Measurements from ENCODE around the gene DPYD. TPM values are rescaled to one million over a fixed set of nuclear protein-coding genes. Genes with fewer than 3 reads are reported as not detected.

The DPYD gene
- total RNA-seq, 4 donors from 2014 or later = 30.9 to 66.6 (median 48.2) TPM

- H3K36me3 ChIP-seq = no peaks in the 10 kb centered on the region
- no peak overlapping the region for H3K27ac ChIP-seq
- H3K27me3 ChIP-seq = no peaks in the 10 kb centered on the region
- no peaks in the 10 kb centered on the region for H3K4me1 ChIP-seq
- no peaks in the 10 kb centered on the region for H3K9me3 ChIP-seq
- no peak overlapping the region for H3K4me3 ChIP-seq
- intact Hi-C loops (cut with DNase I; ENCODE audit: low total_unique reads) = no loop called here
- no peak for DNase-seq
- TF ChIP-seq, protein P1, sequence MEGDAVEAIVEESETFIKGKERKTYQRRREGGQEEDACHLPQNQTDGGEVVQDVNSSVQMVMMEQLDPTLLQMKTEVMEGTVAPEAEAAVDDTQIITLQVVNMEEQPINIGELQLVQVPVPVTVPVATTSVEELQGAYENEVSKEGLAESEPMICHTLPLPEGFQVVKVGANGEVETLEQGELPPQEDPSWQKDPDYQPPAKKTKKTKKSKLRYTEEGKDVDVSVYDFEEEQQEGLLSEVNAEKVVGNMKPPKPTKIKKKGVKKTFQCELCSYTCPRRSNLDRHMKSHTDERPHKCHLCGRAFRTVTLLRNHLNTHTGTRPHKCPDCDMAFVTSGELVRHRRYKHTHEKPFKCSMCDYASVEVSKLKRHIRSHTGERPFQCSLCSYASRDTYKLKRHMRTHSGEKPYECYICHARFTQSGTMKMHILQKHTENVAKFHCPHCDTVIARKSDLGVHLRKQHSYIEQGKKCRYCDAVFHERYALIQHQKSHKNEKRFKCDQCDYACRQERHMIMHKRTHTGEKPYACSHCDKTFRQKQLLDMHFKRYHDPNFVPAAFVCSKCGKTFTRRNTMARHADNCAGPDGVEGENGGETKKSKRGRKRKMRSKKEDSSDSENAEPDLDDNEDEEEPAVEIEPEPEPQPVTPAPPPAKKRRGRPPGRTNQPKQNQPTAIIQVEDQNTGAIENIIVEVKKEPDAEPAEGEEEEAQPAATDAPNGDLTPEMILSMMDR (IDR thresholded peaks at IDR 0.05) = no peak
- no peak for TF ChIP-seq POLR2A (IDR thresholded peaks at IDR 0.05)
These were observed 667.9 kb downstream of the DPYD start for GRCh38 chr1:97252925-97253324.

- TF ChIP-seq, protein P1 (IDR thresholded peaks at IDR 0.05) = no peak
- TF ChIP-seq POLR2A (IDR thresholded peaks at IDR 0.05) = no peak
- no peak for DNase-seq
These were observed 668.8 kb downstream of the DPYD start for GRCh38 chr1:97252076-97252475.

DNA sequence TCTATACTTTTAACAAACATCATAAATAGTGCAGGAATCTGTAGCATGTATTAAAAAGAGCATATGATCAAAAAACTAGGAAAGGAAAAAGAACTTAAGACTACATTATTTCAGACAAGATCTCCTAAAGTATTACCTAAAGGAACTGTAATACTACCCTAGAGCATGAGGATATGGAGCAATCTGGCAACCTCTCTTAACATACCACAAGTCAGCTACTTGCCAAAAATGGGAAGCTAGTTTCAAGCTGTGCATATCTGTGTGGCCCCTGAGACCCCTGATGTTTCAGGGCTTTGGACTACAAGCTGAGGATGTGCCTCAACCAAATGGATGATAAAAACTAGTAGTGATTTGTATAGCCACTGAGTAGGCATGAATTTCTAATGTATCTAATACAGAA is 673.6 kb downstream of the DPYD start:
- intact Hi-C loops (cut with DNase I; ENCODE audit: low total_unique reads) = no loop called here

More at GRCh38 chr1:97252076-97252475, 668.8 kb downstream of the DPYD start:
- H3K27me3 ChIP-seq = no peaks in the 10 kb centered on the region
- intact Hi-C loops (cut with DNase I; ENCODE audit: low total_unique reads) = no loop called here
- no peaks in the 10 kb centered on the region for H3K36me3 ChIP-seq
- H3K4me1 ChIP-seq = no peaks in the 10 kb centered on the region
- H3K9me3 ChIP-seq = no peaks in the 10 kb centered on the region
- H3K27ac ChIP-seq = no peak overlapping the region
- H3K4me3 ChIP-seq = no peak overlapping the region

GRCh38 chr1:97245682-97246081 is 675.2 kb downstream of the DPYD start:
- no peak overlapping the region for H3K4me3 ChIP-seq
- no peak for DNase-seq
- H3K4me1 ChIP-seq = no peaks in the 10 kb centered on the region
- H3K9me3 ChIP-seq = no peaks in the 10 kb centered on the region
- no peaks in the 10 kb centered on the region for H3K27me3 ChIP-seq
- intact Hi-C loops (cut with DNase I; ENCODE audit: low total_unique reads) = no loop called here
- no peak for TF ChIP-seq POLR2A (IDR thresholded peaks at IDR 0.05)
- TF ChIP-seq, protein P1 (IDR thresholded peaks at IDR 0.05) = no peak
- no peak overlapping the region for H3K27ac ChIP-seq
- no peaks in the 10 kb centered on the region for H3K36me3 ChIP-seq

More for the DNA sequence above, 673.6 kb downstream of the DPYD start:
- Histone ChIP-seq H3K27ac (no peak overlapping the region), H3K27me3 (no peaks in the 10 kb centered on the region), H3K36me3 (no peaks in the 10 kb centered on the region), H3K9me3 (no peaks in the 10 kb centered on the region), H3K4me3 (no peak overlapping the region), H3K4me1 (no peaks in the 10 kb centered on the region)
- TF ChIP-seq POLR2A (IDR thresholded peaks at IDR 0.05) = no peak
- no peak for DNase-seq

- H3K27me3 ChIP-seq = no peaks in the 10 kb centered on the region
- H3K4me3 ChIP-seq = no peak overlapping the region
- intact Hi-C loops (cut with DNase I; ENCODE audit: low total_unique reads) = no loop called here
- H3K4me1 ChIP-seq = no peaks in the 10 kb centered on the region
- no peak overlapping the region for H3K27ac ChIP-seq
- TF ChIP-seq POLR2A (IDR thresholded peaks at IDR 0.05) = no peak
- TF ChIP-seq, protein P1 (IDR thresholded peaks at IDR 0.05) = no peak
- no peak for DNase-seq
- no peaks in the 10 kb centered on the region for H3K9me3 ChIP-seq
- H3K36me3 ChIP-seq = no peaks in the 10 kb centered on the region
These were observed 675.8 kb downstream of the DPYD start for GRCh38 chr1:97245026-97245425.

DNA sequence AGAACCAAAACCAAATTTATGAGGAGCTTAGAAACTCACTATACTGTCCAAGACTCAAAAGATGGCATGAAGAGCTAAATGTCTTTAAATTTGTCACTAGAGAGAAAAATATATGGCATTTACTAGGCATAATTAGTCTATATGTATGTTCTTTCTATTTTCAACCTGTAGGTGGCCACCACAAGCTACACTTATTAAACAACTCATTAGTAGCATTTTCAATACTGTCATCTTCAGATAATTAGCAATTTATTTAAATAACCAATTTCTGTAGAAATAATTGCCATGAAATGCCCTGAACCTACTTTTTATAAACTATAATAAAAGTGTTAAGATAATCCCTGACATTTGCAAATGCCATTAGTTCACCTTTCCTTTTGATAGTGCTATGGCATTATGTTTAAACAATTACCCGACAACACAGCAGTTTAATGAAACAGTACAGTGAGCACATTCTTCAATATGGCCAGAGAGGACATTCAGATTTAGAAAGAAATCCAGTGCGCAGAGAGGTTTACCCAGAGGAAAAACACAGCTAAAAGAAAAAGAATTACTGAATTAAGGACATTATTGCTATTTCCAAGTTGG is 676.8 kb downstream of the DPYD start:
- no peaks in the 10 kb centered on the region for H3K9me3 ChIP-seq
- no peak overlapping the region for H3K27ac ChIP-seq
- H3K36me3 ChIP-seq = no peaks in the 10 kb centered on the region
- H3K4me1 ChIP-seq = no peaks in the 10 kb centered on the region
- no peak overlapping the region for H3K4me3 ChIP-seq
- intact Hi-C loops (cut with DNase I; ENCODE audit: low total_unique reads) = no loop called here
- no peak for TF ChIP-seq POLR2A (IDR thresholded peaks at IDR 0.05)
- TF ChIP-seq, protein P1 (IDR thresholded peaks at IDR 0.05) = no peak
- no peak for DNase-seq
- H3K27me3 ChIP-seq = no peaks in the 10 kb centered on the region

Measured in uterus (tissue), 4 donors.